K562 (cell line): ENCODE results near the gene CASP6. TPM values are rescaled to one million over a fixed set of nuclear protein-coding genes. Genes with fewer than 3 reads are reported as not detected.

ENCODE experiments used
- ATAC-seq: fragments of 200-7000 bp; cut with Tn5 transposase; 3 replicates; pipeline ENCODE4 v1.9.1; 2020; ENCODE audit warnings: moderate library complexity
- BruUV-seq: library from RNA; stranded (reverse); fragments of 400-500 nt; replicated peaks from 2 replicates; lab custom pipeline; 2021; lab: Mats Ljungman, UMichigan
- CTCF ChIA-PET: fragments of 300-600 bp; formaldehyde crosslinking; extraction: SDS; loops from one replicate; lab custom pipeline; 2021; ENCODE audit warnings: low intra/inter-chr PET ratio; lab: Yijun Ruan, JAX
- POLR2A ChIA-PET: fragments of 300-600, 350-650 bp; sonication (Branson Sonifier 250); formaldehyde crosslinking; extraction: SDS; loops from one replicate; lab custom pipeline; 2021; ENCODE audit warnings: antibody characterized with exemption, inconsistent platforms; lab: Yijun Ruan, JAX
- DNase-seq, 4 experiments: peaks; one replicate each; pipeline versions ENCODE4 v3.0.0 to v3.0.0-alpha.2; 2011 to 2018; ENCODE audit warnings: low spot score in 3 of 4, mixed read lengths in 3 of 4; ENCODE audit errors: extremely low read depth in 1 of 4
- FAIRE-seq: peaks from 2 replicates; lab custom pipeline; 2011; peaks lifted over from hg19 to GRCh38; lab: Jason Lieb, UNC
- H2AFZ ChIP-seq: 2 replicates; pipeline ENCODE4 v1.6.0; 2011; ENCODE audit warnings: low read depth, low read length, control low read depth, inconsistent platforms
- H3K27ac ChIP-seq: fragments of 200-600 bp; 3 replicates; pipeline ENCODE4 v1.8.0; 2011; ENCODE audit warnings: low read depth, mild to moderate bottlenecking, control low read depth, inconsistent platforms, low read length, moderate library complexity, mixed read lengths; ENCODE audit errors: extremely low read depth
- H3K27me3 ChIP-seq, 2 experiments: fragments of 300-600 bp in 1 of 2; 2 replicates in 1 of 2; 3 replicates in 1 of 2; pipeline versions ENCODE4 v1.6.0 to v1.8.0; 2011; ENCODE audit warnings: inconsistent platforms in 2 of 2, low read length in 2 of 2, mild to moderate bottlenecking in 1 of 2, mixed read lengths in 1 of 2, moderate library complexity in 1 of 2; ENCODE audit not compliant: control insufficient read depth in 2 of 2, insufficient read depth in 2 of 2
- H3K36me3 ChIP-seq: fragments of 300-600 bp; 3 replicates; pipeline ENCODE4 v1.8.0; 2011; ENCODE audit warnings: mild to moderate bottlenecking, low read length, inconsistent platforms; ENCODE audit not compliant: control insufficient read depth, insufficient read depth
- H3K4me1 ChIP-seq, 2 experiments: fragments of 200-600 bp in 1 of 2; replicated peaks in 1 of 2; 2 replicates in 1 of 2; 3 replicates in 1 of 2; pipeline versions ENCODE4 v1.5.1 to v1.8.0; 2011; ENCODE audit warnings: inconsistent platforms in 2 of 2, low read length in 2 of 2, mild to moderate bottlenecking in 1 of 2, mixed read lengths in 1 of 2, moderate library complexity in 1 of 2; ENCODE audit not compliant: control insufficient read depth in 2 of 2, insufficient read depth in 2 of 2
- H3K4me2 ChIP-seq: 2 replicates; pipeline ENCODE4 v1.6.1; 2011; ENCODE audit warnings: low read length, control low read depth, inconsistent platforms, mixed read lengths; ENCODE audit not compliant: insufficient read depth
- H3K4me3 ChIP-seq: fragments of 200-600 bp; sonication (generic), shearing (Covaris generic); 2 replicates; pipeline ENCODE4 v1.5.1; 2016; ENCODE audit warnings: control low read depth, inconsistent platforms
- H3K79me2 ChIP-seq: fragments of 200-600 bp; 3 replicates; pipeline ENCODE4 v1.8.0; 2011; ENCODE audit warnings: low read length, inconsistent platforms; ENCODE audit not compliant: control insufficient read depth, insufficient read depth
- H3K9ac ChIP-seq, 2 experiments: 2 replicates each; pipeline versions ENCODE4 v1.6.0 to v1.6.1; 2011; ENCODE audit warnings: low read depth in 2 of 2, low read length in 2 of 2, control low read depth in 1 of 2, inconsistent platforms in 1 of 2, mild to moderate bottlenecking in 1 of 2, mixed read lengths in 1 of 2; ENCODE audit not compliant: insufficient read depth in 1 of 2
- H3K9me1 ChIP-seq: one replicate; pipeline ENCODE4 v1.6.0; 2011; ENCODE audit warnings: inconsistent platforms, mild to moderate bottlenecking, low read length, moderate library complexity; ENCODE audit not compliant: control insufficient read depth, insufficient read depth
- H3K9me3 ChIP-seq: replicated peaks from 2 replicates; pipeline ENCODE4 v1.5.1; 2011; ENCODE audit warnings: low read depth, low read length, inconsistent platforms; ENCODE audit not compliant: control insufficient read depth, insufficient read depth
- H4K20me1 ChIP-seq: replicated peaks from 2 replicates; pipeline ENCODE4 v1.6.1; 2011; ENCODE audit warnings: low read length, inconsistent platforms, mixed read lengths; ENCODE audit not compliant: control insufficient read depth, insufficient read depth
- MTA3 ChIP-seq: fragments of 450-650 bp; formaldehyde crosslinking; IDR thresholded peaks from 2 replicates; pipeline ENCODE4 v1.6.1; 2017; ENCODE audit warnings: mild to moderate bottlenecking, borderline replicate concordance
- OTX1 ChIP-seq: fragments of 450-650 bp; formaldehyde crosslinking; IDR thresholded peaks from 2 replicates; pipeline ENCODE4 v1.4.0; 2022; ENCODE audit warnings: mild to moderate bottlenecking
- POLR3G ChIP-seq: IDR thresholded peaks from 2 replicates; pipeline ENCODE4 v1.6.1; 2011; ENCODE audit not compliant: insufficient read length, insufficient replicate concordance; ENCODE audit errors: extremely low read depth
- YBX1 ChIP-seq: fragments of 450-650 bp; IDR thresholded peaks from 2 replicates; pipeline ENCODE4 v1.7.1; 2016; ENCODE audit warnings: mild to moderate bottlenecking
- ZNF124 ChIP-seq: sonication (generic); formaldehyde crosslinking; IDR thresholded peaks from 2 replicates; pipeline ENCODE4 v1.8.1; 2022; ENCODE audit warnings: missing genetic modification reagents
- WGBS: fragments of 100-300 bp; shearing (Covaris generic); methylation state at CpG from one replicate; pipeline ENCODE4 v1.1.6; 2016; ENCODE audit warnings: low coverage, mixed read lengths; ENCODE audit not compliant: insufficient coverage; ENCODE audit errors: missing lambda C conversion rate; 5-methylcytosine and 5-hydroxymethylcytosine counted together
- in situ Hi-C: fragments of 300-500 bp; cut with MboI; formaldehyde crosslinking; loops from 4 replicates; pipeline ENCODE4 v1.15.0; 2018; ENCODE audit warnings: inconsistent platforms, mixed read lengths
- intact Hi-C: fragments of 100-400 bp; cut with micrococcal nuclease; formaldehyde crosslinking; loops from 2 replicates; pipeline ENCODE4 v1.14.2; 2022
- polyA plus RNA-seq, 8 experiments: library from polyadenylated mRNA; depleted of rRNA in 4 of 8; stranded (reverse) in 5 of 8; unstranded in 3 of 8; fragments of >200 nt; fragmentation: Nextera tagmentation in 2 of 8; fragmentation: Illumina TruSeq in 1 of 8; extraction: Ambion mirVana in 2 of 8; extraction: Trizol in 1 of 8; gene quantifications; 2 replicates each; pipeline versions ENCODE4 v1.2.1 to v1.2.3, GENCODE V29; 2011 to 2014; ENCODE audit warnings: inconsistent platforms in 1 of 8, missing spikeins in 1 of 8
- total RNA-seq, 7 experiments: library from RNA; depleted of rRNA in 6 of 7; stranded (reverse); fragments of >200 nt in 6 of 7; fragmentation: Illumina TruSeq in 2 of 7; extraction: Trizol in 2 of 7; gene quantifications; 2 replicates each; pipeline versions ENCODE4 v1.2.1 to v1.2.3, GENCODE V29; 2011 to 2021; ENCODE audit warnings: low replicate concordance in 1 of 7
- TF ChIP-seq, protein P1 (sequence below): sonication (generic); formaldehyde crosslinking; IDR thresholded peaks from 2 replicates; pipeline ENCODE4 v1.8.0; 2022; ENCODE audit warnings: mild to moderate bottlenecking, missing genetic modification reagents

Gene CASP6
- total and polyA plus RNA-seq, 9 of the 15 experiments (the other 6 are each of a cell fraction or from before 2014, with no cell fraction given): 20.8 to 72.7 (median 39.1) TPM

DNA sequence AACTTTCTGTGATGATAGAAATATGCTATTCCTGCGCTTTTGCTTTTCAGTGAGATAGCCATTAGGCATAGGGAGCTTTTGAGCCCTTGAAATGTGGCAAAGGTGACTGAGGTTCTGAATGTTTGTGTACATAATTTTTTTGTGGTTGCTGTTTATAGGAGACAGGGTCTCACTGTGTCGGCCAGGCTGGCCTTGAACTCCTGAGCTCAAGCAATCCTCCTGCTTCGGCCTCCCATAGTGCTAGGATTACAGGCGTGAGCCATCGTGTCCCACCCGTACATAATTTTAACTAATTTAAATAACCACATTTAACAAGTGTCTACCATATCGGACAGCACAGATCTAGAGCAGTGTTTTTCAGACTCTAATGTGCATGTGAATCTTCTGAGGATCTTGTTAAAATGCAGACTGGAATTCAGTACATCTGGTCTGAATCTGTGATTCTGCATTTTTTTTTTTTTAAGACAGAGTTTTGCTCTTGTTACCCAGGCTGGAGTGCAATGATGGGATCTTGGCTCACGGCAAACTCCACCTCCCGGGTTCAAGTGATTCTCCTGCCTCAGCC, 45.3 kb downstream of the CASP6 start:
- DNase-seq: no peak
- ChIA-PET CTCF (no interaction called here), POLR2A (interaction anchor here (1.0 kb wide), 1 partner anchor 11 kb away, joined by 3 read pairs; no protein-coding TSS in a partner anchor)
- H3K79me2 ChIP-seq: no peaks in the 10 kb centered on the region
- no peaks in the 10 kb centered on the region for H3K9me1 ChIP-seq
- no peak overlapping the region for H3K9ac ChIP-seq
- TF ChIP-seq ZNF124 (CRISPR knock-in tag): no peak
- TF ChIP-seq OTX1 (CRISPR knock-in tag): no peak
- no peak for TF ChIP-seq YBX1
- no peak for TF ChIP-seq POLR3G
- TF ChIP-seq, protein P1, sequence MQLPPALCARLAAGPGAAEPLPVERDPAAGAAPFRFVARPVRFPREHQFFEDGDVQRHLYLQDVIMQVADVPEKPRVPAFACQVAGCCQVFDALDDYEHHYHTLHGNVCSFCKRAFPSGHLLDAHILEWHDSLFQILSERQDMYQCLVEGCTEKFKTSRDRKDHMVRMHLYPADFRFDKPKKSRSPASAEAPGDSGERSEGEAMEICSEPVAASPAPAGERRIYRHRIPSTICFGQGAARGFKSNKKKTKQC (CRISPR knock-in tag): no peak
- TF ChIP-seq MTA3: no peak
- TF ChIP-seq, all 486 proteins: peak for 0
- no peak for FAIRE-seq
- H3K27me3 ChIP-seq: peaks cover 0 to 4% of the 10 kb centered on the region in 2 experiments; a peak in 1 of 5 replicates
- H3K36me3 ChIP-seq: no peaks in the 10 kb centered on the region
- WGBS: 15% methylated on average over 9 of the region's 9 CpGs
- BruUV-seq: no TSS peak
- no peak overlapping the region for H3K4me3 ChIP-seq
- H2AFZ ChIP-seq: no peak overlapping the region
- H3K4me2 ChIP-seq: no peak overlapping the region
- no peaks in the 10 kb centered on the region for H3K4me1 ChIP-seq
- H3K27ac ChIP-seq: no peak overlapping the region
- H3K9me3 ChIP-seq: no peaks in the 10 kb centered on the region
- in situ Hi-C loops (loop anchor here (10.0 kb wide), 1 partner anchor 233 kb away; no protein-coding TSS in a partner anchor), intact Hi-C loops (loop anchor here (10.0 kb wide), 1 partner anchor 307 kb away; no protein-coding TSS in a partner anchor)
- H4K20me1 ChIP-seq: no peaks in the 10 kb centered on the region
- ATAC-seq: no peak
